ENCODE measurements around the gene KAT6B.

Gene KAT6B

GRCh38 chr10:74836877-74837276, 10.5 kb downstream of the KAT6B start:
- TF ChIP-seq ZFX (IDR thresholded peaks at IDR 0.05; ENCODE audit: borderline replicate concordance) (no peak), CTCF (IDR thresholded peaks at IDR 0.05) (no peak)
- H3K27ac ChIP-seq: no peak overlapping the region

GRCh38 chr10:74837743-74838142, 11.3 kb downstream of the KAT6B start:
- no peak overlapping the region for H3K27ac ChIP-seq
- TF ChIP-seq ZFX (IDR thresholded peaks at IDR 0.05; ENCODE audit: borderline replicate concordance) (no peak), CTCF (IDR thresholded peaks at IDR 0.05) (no peak)

- H3K27ac ChIP-seq: no peak overlapping the region
- no peak for TF ChIP-seq CTCF (IDR thresholded peaks at IDR 0.05)
- TF ChIP-seq ZFX (IDR thresholded peaks at IDR 0.05; ENCODE audit: borderline replicate concordance): no peak
Measured at GRCh38 chr10:74839708-74840107, 13.3 kb downstream of the KAT6B start.

- TF ChIP-seq ZFX (IDR thresholded peaks at IDR 0.05; ENCODE audit: borderline replicate concordance): no peak
- TF ChIP-seq CTCF (IDR thresholded peaks at IDR 0.05): no peak
- H3K27ac ChIP-seq: no peak overlapping the region
Measured at GRCh38 chr10:74841265-74841973, 15.0 kb downstream of the KAT6B start.

- no peak overlapping the region for H3K27ac ChIP-seq
- TF ChIP-seq ZFX (IDR thresholded peaks at IDR 0.05; ENCODE audit: borderline replicate concordance) (no peak), CTCF (IDR thresholded peaks at IDR 0.05) (no peak)
Measured at GRCh38 chr10:74842301-74842954, 16.0 kb downstream of the KAT6B start.

- TF ChIP-seq CTCF (IDR thresholded peaks at IDR 0.05) (no peak), ZFX (IDR thresholded peaks at IDR 0.05; ENCODE audit: borderline replicate concordance) (no peak)
- H3K27ac ChIP-seq: no peak overlapping the region
Measured at GRCh38 chr10:74846958-74847357, 20.6 kb downstream of the KAT6B start.

- TF ChIP-seq ZFX (IDR thresholded peaks at IDR 0.05; ENCODE audit: borderline replicate concordance): no peak
- TF ChIP-seq CTCF (IDR thresholded peaks at IDR 0.05): no peak
- H3K27ac ChIP-seq: no peak overlapping the region
Measured at GRCh38 chr10:74851831-74852230, 25.4 kb downstream of the KAT6B start.

Data from 22Rv1 (cell line).